Sigmoid colon (tissue), 7 donors: ENCODE measurements around the gene KCNJ15. TPM values are rescaled to one million over a fixed set of nuclear protein-coding genes. Genes with fewer than 3 reads are reported as not detected.

ENCODE experiments used
- DNase-seq: peaks from one replicate; pipeline ENCODE4 v3.0.0-alpha.2; 2019
- H3K27ac ChIP-seq, 4 donors: fragments of 200-600 bp; sonication (generic); one replicate each; pipeline ENCODE4 v1.5.1; 2016 to 2019; ENCODE audit warnings: mild to moderate bottlenecking in 1 of 4
- H3K27me3 ChIP-seq, 3 donors: fragments of 200-600 bp; sonication (generic); one replicate each; pipeline ENCODE4 v1.5.1; 2019; ENCODE audit warnings: mild to moderate bottlenecking in 1 of 3
- H3K36me3 ChIP-seq, 4 donors: fragments of 200-600 bp; sonication (generic); one replicate each; pipeline ENCODE4 v1.5.1; 2016 to 2019
- H3K4me1 ChIP-seq, 4 donors: fragments of 200-600 bp; sonication (generic); one replicate each; pipeline ENCODE4 v1.5.1; 2017 to 2019
- H3K4me3 ChIP-seq, 4 donors: fragments of 200-600 bp; sonication (generic); one replicate each; pipeline ENCODE4 v1.5.1; 2017 to 2019; ENCODE audit warnings: mild to moderate bottlenecking in 2 of 4, moderate library complexity in 1 of 4
- H3K9me3 ChIP-seq, 4 donors: fragments of 200-600 bp in 3 of 4; sonication (generic) in 3 of 4; one replicate each; pipeline versions ENCODE4 v1.5.1 to v1.6.1; 2013 to 2019
- EP300 ChIP-seq, 4 donors: sonication (generic); formaldehyde crosslinking; IDR thresholded peaks; one replicate each; pipeline ENCODE4 v1.6.1; 2017; ENCODE audit warnings: antibody characterized with exemption in 4 of 4
- POLR2A ChIP-seq, 2 donors: fragments of 450-650 bp; IDR thresholded peaks; one replicate each; pipeline ENCODE4 v1.6.1; 2016; ENCODE audit warnings: antibody characterized with exemption in 2 of 2, mild to moderate bottlenecking in 2 of 2, moderate library complexity in 2 of 2
- POLR2AphosphoS5 ChIP-seq, 4 donors: sonication (generic); formaldehyde crosslinking; IDR thresholded peaks; one replicate each; pipeline ENCODE4 v1.6.1; 2017; ENCODE audit warnings: antibody characterized with exemption in 4 of 4
- WGBS, 2 donors: extraction: QIAGEN DNeasy Blood & Tissue Kit; methylation state at CpG; one replicate each; pipeline ENCODE4 v1.1.7; 2013; 5-methylcytosine and 5-hydroxymethylcytosine counted together
- intact Hi-C: fragments of 100-400 bp; cut with DNase I; formaldehyde crosslinking; loops from one replicate; pipeline ENCODE4 v1.15.1; 2023
- polyA plus RNA-seq, 3 donors: library from polyadenylated mRNA; stranded (reverse); fragments of 200-250 nt; gene quantifications; one replicate each; pipeline ENCODE4 v1.2.3, GENCODE V29; 2013
- total RNA-seq, 4 donors: library from RNA; depleted of rRNA; stranded (reverse); fragments of >200 nt; gene quantifications; one replicate each; pipeline ENCODE4 v1.1.0, GENCODE V29; 2016
- TF ChIP-seq, protein P1 (sequence below), 4 experiments: fragments of 450-650 bp in 3 of 4; fragments of 200-600 bp in 1 of 4; IDR thresholded peaks; one replicate each; pipeline ENCODE4 v1.5.1; 2016 to 2019; ENCODE audit warnings: antibody characterized with exemption in 4 of 4, mild to moderate bottlenecking in 3 of 4, moderate library complexity in 2 of 4
- donor health status: healthy with polysubstance abuse.
- donor health status: Bipolar disorder and iron deficiency.
- donor health status: healthy.

KCNJ15 gene
- total RNA-seq = under 1 TPM in 1 of 4 donors, not detected in 3; 0.49 TPM
- under 1 TPM in 2 of 3 donors, not detected in 1; 0.22 to 0.60 TPM for polyA plus RNA-seq

DNA sequence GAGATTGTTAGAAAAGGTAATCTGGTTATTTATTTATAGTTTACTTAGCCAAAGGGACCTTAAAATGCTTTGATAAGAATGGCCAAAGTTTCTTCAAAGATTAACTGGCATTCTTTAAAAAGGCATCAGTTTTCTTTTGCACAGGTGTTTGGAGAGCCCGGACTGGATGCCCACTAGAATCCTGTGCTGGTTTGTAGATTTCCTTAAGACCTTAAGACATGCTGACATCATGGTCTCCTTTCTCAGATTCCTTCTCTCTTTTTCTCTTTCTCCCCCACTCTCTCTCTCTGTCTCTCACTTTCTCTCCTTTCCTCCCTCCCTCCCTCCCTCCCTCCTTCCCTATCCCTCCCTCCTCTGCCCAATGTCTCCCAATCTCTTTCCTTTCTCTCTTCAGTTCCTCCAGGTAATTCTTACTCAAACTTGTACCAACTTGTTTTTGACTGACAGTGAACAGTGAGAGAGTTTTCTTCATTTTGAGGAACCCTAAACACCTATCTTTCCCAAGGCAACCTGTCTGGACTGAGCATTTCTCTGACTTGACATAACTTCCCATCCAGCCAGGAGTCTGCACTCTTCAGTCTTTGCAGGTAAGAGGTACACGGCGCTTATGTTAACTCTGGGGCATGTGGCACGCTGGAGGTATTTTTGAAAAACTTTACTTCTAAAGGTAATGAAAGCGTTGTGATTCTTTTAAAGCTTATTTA, at the start of gene KCNJ15:
Gene KCNJ15 (plus strand): TSS at position 393 of the 704 bp plus-strand sequence. CDS start 42,271 bp downstream, outside the sequence.
- Histone ChIP-seq H3K36me3 (no peaks in the 10 kb centered on the region), H3K4me1 (no peaks in the 10 kb centered on the region), H3K27ac (no peak within 1 kb of the TSS), H3K9me3 (no peaks in the 10 kb centered on the region), H3K27me3 (peaks cover 0 to 36% (median 0%) of the 10 kb centered on the region in 3 donors), H3K4me3 (no peak within 1 kb of the TSS)
- no peak for DNase-seq
- WGBS, 2 donors = 74 to 76% methylated on average over 5 of the region's 5 CpGs
- TF ChIP-seq, protein P1, sequence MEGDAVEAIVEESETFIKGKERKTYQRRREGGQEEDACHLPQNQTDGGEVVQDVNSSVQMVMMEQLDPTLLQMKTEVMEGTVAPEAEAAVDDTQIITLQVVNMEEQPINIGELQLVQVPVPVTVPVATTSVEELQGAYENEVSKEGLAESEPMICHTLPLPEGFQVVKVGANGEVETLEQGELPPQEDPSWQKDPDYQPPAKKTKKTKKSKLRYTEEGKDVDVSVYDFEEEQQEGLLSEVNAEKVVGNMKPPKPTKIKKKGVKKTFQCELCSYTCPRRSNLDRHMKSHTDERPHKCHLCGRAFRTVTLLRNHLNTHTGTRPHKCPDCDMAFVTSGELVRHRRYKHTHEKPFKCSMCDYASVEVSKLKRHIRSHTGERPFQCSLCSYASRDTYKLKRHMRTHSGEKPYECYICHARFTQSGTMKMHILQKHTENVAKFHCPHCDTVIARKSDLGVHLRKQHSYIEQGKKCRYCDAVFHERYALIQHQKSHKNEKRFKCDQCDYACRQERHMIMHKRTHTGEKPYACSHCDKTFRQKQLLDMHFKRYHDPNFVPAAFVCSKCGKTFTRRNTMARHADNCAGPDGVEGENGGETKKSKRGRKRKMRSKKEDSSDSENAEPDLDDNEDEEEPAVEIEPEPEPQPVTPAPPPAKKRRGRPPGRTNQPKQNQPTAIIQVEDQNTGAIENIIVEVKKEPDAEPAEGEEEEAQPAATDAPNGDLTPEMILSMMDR (IDR thresholded peaks at IDR 0.05) = no peak
- no peak for TF ChIP-seq POLR2A (IDR thresholded peaks at IDR 0.05)
- TF ChIP-seq POLR2AphosphoS5 (IDR thresholded peaks at IDR 0.05) = no peak
- TF ChIP-seq EP300 (IDR thresholded peaks at IDR 0.05) = no peak
- intact Hi-C loops = no loop called here

DNA sequence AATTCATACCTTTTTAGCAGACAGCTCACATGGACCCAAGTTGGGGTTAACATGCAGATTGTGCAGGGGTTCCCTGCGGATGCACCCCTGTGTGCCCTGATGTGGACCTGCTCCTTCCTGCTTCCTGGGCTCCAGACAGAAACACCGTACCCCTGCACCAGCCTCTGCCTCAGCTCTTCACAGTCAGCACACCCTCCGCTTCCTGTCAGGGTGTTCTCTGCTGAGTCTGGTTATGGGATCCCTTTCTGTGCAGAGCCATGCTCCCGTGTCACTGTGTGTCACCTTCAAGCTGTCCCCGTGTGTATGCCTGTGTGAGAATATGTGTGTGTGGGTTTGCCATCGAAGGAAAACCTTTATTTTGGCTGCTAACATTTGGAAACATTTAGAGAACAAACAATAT, 48.7 kb upstream of the KCNJ15 start:
- 47 to 54% methylated on average over 6 of the region's 6 CpGs for WGBS, 2 donors
- no peaks in the 10 kb centered on the region for H3K4me1 ChIP-seq
- H3K4me3 ChIP-seq = no peak overlapping the region
- H3K27ac ChIP-seq = no peak overlapping the region
- no peak for TF ChIP-seq POLR2A (IDR thresholded peaks at IDR 0.05)
- no peak for TF ChIP-seq POLR2AphosphoS5 (IDR thresholded peaks at IDR 0.05)
- TF ChIP-seq EP300 (IDR thresholded peaks at IDR 0.05) = no peak
- TF ChIP-seq, protein P1 (IDR thresholded peaks at IDR 0.05) = no peak
- H3K27me3 ChIP-seq = peaks cover 0 to 18% (median 0%) of the 10 kb centered on the region in 3 donors
- no peak for DNase-seq
- no peaks in the 10 kb centered on the region for H3K36me3 ChIP-seq
- peaks cover 0 to 4% (median 2%) of the 10 kb centered on the region in 4 donors for H3K9me3 ChIP-seq
- intact Hi-C loops = no loop called here

DNA sequence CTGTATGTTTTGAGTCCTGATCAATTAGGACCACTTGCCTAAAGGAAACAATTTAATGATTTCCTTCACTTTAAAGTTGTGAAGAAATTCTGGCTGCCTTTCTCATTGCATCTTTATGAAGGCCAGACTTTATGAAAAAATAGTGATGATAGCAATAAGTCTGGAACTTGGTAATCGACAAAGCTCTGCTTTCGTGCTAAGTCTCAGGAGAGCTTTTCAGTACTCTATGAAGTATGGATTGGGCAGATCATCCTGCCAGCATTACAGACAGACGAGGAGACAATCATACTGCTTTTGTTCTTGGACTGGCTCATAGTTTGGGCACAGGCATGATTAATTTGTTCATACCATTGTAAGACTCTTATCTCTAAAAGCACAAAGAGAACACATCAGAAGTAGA, 45.5 kb upstream of the KCNJ15 start:
- DNase-seq = no peak
- TF ChIP-seq POLR2A (IDR thresholded peaks at IDR 0.05) = no peak
- no peak for TF ChIP-seq POLR2AphosphoS5 (IDR thresholded peaks at IDR 0.05)
- TF ChIP-seq, protein P1 (IDR thresholded peaks at IDR 0.05) = no peak
- no peak for TF ChIP-seq EP300 (IDR thresholded peaks at IDR 0.05)
- WGBS, 2 donors = 86 to 87% methylated on average over 3 of the region's 3 CpGs
- H3K4me1 ChIP-seq = no peaks in the 10 kb centered on the region
- intact Hi-C loops = no loop called here
- H3K27me3 ChIP-seq = peaks cover 0 to 18% (median 0%) of the 10 kb centered on the region in 3 donors
- H3K9me3 ChIP-seq = peaks cover 0 to 4% (median 2%) of the 10 kb centered on the region in 4 donors
- no peaks in the 10 kb centered on the region for H3K36me3 ChIP-seq
- no peak overlapping the region for H3K27ac ChIP-seq
- H3K4me3 ChIP-seq = no peak overlapping the region

DNA sequence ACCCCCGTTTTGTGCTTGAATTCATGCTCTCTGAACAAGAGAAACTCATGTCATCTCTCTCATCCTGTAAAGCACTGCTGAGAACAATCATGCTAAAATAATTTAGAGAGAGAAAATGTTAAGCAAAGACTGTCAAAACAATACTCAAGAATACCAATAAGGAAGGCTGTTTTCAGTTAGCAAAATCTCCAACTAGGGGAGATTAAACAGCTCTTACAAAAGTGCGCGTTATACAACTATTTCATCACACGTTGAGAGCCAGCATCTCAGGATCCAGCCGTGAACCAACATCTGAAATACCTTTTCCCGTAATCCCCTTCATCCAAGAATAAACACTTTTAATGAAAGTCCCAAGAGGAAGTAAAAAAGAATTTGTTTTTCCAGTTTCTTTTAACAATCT, 44.1 kb upstream of the KCNJ15 start:
- Histone ChIP-seq H3K27ac (no peak overlapping the region), H3K27me3 (peaks cover 0 to 18% (median 0%) of the 10 kb centered on the region in 3 donors), H3K36me3 (no peaks in the 10 kb centered on the region), H3K9me3 (peaks cover 0 to 4% (median 2%) of the 10 kb centered on the region in 4 donors), H3K4me1 (no peaks in the 10 kb centered on the region), H3K4me3 (no peak overlapping the region)
- intact Hi-C loops = no loop called here
- no peak for DNase-seq
- TF ChIP-seq EP300 (IDR thresholded peaks at IDR 0.05) (no peak), POLR2AphosphoS5 (IDR thresholded peaks at IDR 0.05) (no peak), POLR2A (IDR thresholded peaks at IDR 0.05) (no peak)
- TF ChIP-seq, protein P1 (IDR thresholded peaks at IDR 0.05) = no peak
- WGBS, 2 donors = 76 to 82% methylated on average over 6 of the region's 6 CpGs
